ENCODE data around the gene RPRM. TPM values are rescaled to one million over a fixed set of nuclear protein-coding genes. Genes with fewer than 3 reads are reported as not detected.
"Not testable (repeated sequence)": the region's sequence is repeated elsewhere in the genome, so short reads cannot be mapped to it uniquely, and the experiment has no call there.

Gene RPRM
- not detected for polyA plus RNA-seq (2013, experiment 1 of 2; ENCODE audit: insufficient read length)
- not detected for polyA plus RNA-seq (2013, experiment 2 of 2; ENCODE audit: insufficient read length)

DNA sequence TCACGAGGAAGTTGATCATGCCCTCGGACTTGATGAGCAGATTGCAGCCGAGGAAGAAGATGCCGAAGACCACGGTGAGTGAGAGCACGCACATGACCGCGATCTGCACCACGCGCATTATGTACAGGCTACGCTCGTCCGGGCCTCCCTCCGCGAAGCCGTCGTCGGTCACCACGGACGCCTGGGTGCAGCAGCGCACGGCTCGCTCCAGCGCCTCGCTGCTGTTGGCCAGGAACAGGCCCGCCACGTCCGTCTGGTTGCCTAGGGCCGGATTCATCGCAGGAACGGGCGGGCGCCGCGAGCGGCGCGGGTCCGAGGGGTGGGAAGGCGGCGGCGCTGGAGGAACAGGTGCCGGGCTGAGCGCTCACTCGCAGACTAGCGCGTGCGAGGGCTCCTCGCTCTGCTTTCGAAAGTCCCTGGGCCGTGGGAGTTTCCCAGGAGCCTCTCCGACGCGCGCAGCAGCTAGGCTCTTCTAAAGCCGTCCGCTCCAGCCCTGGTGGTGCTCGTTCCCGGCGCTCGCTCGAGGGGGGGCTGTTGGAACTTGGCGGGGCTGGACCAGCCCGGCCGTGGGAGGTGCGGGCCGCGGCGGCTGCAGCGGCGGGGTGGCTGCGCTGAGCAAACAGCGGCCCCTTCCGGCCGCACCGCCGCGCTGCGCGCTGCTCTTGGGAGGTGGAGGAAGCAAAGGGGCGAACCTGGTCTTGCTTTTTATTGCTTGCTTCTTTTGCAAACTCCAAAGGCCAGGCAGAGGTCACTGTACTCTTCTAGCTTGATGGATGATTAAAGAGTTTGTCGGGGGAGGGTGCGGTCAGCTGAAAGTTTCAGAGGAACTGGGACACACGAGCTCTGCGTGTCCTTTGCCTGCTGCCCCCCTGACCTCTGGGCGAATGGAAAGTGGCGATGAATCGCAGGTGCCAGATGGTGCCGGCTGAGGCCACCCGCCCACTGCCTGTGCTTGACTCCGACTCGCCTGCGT lies at the start of gene RPRM:
Gene RPRM, minus strand, starts transcription at position 474 of the 973 bp plus-strand sequence. Its CDS starts 197 bp downstream, at position 277.
- DNase-seq: peak; percentile 41

DNA sequence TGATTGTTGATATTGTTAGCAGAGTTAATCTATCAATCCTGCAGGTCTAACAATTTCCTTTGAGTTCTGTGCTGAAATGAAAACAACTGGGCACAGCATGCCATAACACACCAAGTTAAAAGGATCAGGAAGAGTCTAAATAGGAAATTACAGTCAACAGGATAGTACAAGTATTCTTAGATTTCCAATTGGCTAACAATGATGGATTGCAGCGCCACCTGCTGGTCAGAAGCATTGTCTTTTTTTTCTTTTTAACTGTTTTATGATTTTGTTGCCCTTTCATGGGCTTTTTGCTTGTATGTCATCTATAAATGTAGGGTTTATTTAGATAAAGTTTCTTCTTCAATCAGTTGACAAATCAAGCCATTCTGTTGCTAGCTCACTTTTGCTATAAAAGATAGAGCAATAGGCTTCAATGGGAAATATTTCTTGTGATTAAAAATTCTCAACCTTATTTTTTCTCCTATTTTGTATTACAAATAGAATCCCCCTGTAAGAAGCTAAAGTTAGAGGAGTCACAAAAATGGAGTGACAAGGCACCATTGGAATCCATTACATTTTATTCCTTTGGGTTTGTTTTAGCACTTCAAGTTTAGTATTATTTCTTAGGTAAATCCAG lies 40.8 kb upstream of the RPRM start:
- peak; percentile 44 for DNase-seq

DNA sequence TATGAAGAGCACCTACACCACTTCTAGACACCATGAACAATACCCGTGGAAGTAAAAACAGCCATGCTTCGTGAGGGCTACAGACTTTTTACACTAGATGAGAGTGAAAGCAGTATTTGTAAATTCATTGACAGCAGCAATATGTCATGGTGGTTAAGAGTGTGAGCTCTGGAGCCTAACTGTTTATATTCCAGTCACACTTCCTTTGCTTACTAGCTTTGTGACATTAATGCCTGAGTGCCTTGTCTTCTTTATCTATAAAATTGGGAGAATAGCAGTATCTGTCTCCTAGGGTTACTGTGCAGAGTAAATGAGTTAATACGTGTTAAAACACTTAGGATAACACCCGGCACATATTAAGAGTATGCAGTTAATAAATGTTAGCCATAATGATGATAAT lies 33.8 kb upstream of the RPRM start:
- DNase-seq: no peak

DNA sequence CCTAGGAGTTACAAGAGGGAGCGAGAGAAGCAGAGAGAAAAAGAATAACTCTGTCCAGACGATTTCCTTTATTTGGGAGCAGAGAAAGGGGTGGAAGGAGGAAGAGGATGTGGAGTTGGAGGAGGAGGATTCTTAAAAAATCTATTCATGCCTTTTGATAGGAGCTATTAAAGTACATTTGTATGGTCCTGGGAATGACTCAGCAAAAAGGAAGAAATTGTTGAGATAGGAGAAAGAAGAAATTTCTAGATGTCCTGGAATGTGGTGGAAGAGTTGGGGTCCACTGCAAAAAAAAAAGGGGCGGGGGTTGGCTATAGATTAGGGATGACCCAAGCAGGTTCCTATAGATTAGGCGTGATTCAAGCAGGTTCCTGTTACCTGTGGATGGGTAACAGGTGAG lies 32.4 kb upstream of the RPRM start:
- no peak for DNase-seq

DNA sequence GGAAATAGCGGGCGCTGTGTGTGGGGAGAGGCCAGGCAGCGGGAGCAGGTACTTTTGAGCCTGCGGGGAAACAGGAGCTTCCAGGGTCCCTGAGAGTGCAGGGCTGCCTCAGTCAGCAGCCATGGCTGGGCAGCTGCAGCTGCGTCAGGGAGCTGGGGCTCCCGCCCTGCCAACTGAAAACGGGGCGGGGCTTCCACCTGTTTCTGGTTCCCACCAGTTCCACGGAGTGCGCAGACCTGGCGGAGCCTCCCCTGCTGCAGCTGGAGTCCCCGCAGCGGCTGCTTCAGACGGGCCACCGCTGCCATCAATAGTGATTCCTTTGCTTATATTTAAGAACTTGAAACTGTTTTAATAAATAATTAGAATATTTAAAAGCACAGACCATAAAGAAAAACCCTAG lies 30.6 kb upstream of the RPRM start:
- no peak for DNase-seq

DNA sequence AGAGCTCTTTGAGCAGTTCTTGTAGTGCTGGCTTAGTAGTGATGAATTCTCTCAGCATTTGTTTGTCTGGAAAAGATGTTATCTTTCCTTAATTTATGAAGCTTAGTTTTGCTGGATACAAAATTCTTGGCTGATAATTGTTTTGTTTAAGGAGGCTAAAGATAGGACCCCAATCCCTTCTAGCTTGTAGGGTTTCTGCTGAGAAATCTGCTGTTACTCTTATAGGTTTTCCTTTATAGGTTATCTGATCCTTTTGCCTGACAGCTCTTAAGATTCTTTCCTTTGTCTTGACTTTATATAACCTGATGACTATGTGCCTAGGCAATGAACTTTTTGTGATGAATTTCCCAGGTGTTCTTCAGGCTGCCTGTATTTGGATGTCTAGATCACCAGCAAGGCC lies 27.9 kb upstream of the RPRM start:
- not testable (repeated sequence) for DNase-seq

DNA sequence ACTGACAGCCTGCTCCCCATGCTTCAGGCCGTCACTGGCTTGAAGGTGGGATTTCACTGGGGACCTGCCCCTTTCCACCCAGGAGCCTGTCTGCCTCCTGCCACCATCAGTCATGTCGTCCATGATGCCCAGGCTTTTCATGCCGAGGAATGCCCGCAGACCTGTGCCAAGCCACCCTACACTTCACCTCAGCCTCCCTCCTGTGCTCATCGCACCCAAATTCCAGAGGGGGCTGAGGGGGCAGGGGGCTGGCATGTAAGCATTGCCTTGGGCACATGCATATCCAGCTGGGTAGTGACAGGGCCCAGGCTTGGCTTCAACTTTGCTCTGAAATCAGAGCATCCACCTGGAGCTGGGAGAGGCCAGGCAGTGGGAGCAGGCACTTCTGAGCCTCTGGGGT lies 20.9 kb upstream of the RPRM start:
- no peak for DNase-seq

DNA sequence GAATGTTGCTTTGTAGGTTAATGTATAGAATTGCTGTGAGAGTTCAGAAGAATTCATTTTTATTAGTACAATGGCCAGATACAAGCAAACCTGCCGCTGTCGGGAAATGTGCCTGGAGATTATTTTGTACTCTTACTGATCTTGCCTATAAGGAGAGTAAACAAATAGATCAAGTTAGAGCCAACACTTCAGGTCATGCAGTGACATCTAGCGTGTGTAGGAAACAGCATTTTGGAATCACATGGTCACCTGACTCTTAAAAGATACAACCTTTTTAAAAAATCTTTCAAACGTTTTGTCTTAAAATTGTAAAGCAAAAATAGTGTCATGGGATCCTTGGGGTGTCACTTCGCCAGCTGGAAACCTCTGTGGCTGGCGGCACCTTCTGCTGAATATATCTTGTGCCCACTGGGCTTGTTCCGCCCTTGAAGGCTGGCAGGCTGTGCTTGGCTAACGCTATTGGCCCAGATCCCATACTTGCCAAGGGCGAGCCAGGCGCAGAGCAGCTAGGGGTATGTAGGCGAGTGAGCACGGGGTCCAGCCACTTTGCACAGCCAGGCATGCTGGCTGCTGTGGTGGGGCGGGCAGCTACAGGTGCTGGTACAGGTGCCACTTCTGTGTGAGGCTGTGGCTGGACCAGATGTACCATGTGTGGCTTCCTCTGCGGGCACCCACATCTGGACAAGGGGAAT lies 19.5 kb upstream of the RPRM start:
- DNase-seq: no peak

DNA sequence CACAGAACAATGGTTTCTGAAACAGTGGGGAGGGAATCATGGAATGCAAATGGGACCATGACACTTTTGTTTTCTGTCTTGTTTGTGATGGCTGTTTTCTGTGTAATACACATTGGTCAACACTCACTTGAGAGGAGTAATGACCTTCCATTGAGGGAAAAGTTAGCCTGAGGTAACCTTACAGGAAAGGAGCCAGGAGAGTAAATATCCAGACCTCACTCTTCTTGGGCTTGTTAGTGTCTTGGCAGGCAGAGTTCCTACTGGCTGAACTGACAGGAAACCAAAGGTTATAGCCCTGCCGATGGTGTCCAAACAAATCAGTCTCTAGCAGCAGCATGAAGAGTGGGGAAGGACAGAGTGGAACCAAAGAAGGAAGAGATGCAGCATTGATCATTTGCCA lies 17.2 kb upstream of the RPRM start:
- DNase-seq: no peak

DNA sequence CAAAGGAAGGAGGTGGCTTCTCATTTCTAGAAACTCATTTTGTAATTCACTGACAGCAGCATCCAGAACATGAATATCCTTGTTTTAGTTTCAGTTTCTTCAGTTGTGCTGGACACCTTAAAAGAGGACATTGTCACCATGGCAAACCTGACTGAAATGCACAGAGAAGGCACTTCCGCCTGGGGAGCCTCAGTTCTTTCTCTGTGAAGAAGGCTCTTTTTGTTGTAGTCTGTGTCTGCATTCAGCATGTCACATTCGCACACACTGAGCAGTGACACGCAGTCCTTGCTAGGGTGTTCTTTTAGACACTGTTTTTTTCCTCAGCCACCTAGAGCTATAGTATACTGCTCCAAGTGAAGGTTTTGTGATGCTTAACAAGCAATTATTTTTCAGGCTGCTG lies 9.5 kb upstream of the RPRM start:
- DNase-seq: no peak

DNA sequence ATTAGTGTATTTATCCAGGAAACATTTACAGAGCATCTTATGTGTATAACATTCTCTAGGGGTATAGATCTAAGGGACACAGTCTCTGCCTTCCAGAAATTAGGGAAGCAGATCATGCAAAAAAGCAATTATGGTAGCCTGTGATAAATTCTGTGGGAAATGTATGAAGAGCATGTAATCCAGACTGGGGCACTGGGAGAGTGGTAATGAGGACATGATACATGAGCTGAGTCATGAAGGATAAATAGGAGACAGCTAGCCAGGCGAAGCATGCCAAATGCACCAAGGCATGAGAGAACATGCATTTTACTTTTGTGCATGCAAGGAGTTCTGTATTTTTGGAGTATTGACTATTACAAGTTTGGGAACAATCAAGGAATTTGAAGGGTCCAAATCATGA lies 8.9 kb upstream of the RPRM start:
- DNase-seq: no peak

DNA sequence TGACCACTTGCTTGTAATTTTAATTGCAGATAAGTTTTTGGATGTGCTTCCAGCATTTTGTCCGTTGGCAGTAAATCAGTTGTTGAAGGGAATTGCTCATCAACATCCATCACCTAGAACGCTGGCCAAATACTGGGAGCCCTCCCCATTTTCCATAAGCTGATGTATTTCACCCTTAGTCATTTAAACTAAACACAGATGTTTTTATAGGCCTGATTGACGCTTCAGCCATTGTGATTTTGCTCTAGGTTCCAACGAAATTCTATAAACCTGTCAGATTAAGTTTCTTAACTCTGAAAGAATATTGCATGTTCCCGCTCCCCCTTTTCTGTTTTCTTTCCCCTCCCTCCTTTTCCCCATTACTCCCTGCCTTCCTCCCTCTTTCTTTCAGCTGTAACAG lies 1.0 kb upstream of the RPRM start:
- no peak for DNase-seq

DNA sequence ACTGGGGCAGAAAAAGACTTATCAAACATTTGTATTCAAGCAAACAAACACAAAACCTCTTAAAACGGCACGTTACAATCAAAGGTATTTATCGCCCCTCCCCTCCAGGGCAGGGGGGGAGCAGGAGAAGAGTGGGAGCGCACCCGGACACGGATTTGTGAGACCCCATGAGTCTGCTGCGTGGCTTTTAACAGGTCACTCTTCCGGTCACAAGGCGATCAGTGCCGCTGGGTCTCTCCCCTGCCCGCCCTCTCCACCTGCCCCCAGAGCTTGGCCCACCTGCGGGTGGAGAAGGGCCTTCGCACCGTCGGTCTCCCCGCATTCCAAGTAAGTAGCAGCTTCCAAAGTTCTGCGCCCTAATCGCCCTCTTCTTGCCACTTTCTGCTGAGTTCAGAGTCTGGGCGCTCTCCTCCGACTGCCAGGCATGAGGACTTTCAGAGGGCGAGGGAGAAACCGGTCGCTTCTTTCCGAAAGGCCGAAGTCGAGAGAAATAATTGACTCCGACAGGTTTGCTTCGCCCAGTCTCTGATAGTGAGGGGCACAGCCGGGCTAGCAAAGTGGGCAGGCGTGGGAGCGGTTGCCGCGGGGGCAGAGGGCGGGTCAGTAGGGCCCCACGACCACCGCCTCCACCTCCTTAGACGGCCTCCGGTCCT lies 800 bp downstream of the RPRM start:
- DNase-seq: no peak

DNA sequence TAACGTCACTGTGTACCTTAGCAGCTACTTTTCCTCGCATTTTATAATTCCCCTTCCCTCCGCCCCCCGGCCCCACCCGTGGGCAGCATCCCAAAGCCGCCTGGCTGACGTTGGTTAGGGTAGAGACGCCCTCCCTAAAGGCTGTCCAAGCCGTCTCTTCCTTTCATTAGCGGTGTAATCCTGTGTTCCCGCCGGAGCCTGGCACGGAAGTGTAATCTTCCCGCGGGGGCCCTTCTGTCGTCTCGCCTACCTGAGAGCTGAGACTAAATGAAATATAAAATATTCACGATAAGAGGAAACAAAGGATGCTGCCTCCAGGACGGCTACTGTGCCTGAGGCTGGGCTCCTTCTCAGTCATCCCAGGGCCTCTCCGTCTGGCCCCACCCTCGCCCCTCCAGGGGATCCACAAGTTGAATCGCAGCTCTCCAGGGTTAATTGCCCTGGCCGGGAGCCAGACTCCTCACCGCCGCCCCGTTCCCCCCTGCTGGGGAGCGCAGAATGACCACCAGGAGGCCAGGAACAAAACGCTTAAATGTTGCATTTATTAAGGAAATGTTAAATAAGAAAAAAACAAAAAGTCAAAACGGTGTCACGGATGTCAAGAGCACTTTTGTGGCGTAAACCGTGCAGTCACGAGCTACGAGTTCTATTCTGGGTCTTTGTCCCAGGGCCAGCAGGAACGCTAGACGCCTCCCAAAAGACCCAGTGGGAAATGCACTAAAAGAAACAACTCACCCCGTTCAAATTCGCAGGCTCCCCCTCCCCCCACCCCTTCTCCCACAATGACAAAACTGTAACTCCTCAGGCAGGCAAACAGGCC lies 1.5 kb downstream of the RPRM start:
- no peak for DNase-seq

DNA sequence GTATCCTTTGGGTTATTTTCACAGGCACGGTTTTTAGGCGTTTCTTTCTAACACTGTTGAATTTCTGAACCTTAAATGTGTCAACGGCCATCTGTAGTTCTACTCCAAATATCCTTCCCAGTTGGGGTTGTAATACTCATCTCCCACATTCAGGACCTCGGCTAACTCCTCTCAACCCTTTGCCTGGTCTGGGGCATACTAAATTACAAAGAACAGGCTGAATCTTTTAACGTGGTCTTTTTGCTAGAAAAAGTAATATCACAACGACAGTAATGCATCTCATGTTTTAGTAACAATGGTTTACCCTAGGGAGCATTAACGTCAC lies 2.1 kb downstream of the RPRM start:
- DNase-seq: no peak

DNA sequence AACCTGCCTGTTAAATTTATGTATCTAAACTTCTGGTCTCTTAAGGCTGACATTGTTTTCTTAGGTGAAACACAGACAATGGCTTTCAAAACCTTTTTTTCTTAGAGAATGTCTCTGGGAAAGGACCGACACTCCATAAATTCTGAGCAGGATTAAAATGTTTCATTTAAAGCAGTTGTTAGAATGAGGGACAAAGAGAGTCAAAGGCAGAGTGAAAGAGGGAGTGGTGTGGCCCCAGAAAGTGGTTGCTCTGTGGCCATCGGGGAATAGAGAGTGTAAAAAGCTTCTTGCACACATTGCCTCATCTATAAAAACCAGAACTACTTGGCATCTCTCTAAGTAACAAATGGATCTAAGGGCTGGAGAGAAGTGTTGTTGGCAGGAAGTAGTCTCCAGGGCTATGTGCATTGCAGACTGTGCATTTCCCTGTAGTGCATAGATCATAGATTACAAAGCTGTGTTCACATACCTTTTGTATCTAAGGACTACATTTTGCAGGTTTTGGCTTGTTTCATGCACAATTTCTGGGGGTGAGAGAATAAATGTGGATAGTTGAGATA lies 3.6 kb downstream of the RPRM start:
- DNase-seq: no peak

DNA sequence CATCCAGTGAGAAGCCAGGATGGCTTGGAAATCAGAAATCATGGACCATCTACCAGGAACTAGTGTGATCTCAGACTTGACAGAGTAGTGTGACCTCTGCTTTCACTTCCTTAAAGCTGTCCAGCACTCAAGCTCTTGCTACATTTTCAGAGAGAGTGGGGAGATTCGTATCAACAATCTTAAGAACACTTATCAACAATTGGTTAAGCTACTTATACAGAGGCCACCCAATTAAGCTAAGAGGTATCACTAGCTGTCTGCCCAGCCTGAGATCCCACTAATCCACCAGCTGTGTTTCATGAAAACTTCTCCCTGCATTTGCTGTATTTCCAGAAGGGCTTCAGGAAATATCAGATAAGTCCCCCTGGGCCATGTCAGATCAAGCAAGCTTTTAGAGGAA lies 4.2 kb downstream of the RPRM start:
- DNase-seq: no peak

DNA sequence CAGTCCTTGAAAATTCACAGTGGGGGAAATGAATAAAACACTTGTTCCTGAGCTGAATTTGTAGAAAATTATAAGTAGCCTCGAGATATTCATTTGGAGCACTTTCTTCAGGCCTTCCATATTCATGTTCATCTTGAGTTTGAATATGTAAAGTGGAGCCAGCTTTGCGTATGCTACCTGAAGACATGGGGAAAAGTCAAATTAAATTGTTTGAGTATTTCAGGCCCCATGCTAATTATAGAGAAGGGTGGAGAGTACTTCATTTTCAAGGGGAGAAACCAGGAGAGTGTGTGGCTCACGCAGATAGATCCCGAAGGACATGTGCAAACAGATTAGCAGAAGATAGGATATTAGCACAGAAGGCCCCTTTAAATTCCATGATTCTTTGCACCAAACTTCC lies 7.7 kb downstream of the RPRM start:
- DNase-seq: no peak

DNA sequence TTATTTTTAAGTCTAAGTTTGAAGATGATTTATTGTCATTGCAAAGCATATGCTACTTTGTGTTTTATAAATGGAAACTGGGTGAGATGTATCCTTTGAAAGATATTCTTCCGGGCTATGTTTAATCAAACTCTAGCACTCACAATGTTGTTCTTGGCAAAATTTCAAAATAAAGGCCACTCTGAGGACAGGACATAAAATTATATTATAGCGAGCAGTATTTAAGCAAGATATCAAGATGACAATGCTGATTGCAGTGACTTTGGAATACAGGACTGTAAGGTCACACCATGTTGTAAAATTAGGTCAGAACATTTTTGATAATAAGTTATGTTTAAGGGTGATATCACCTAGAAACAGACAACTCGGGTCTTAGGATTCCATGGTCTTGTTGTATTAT lies 14.2 kb downstream of the RPRM start:
- no peak for DNase-seq

DNA sequence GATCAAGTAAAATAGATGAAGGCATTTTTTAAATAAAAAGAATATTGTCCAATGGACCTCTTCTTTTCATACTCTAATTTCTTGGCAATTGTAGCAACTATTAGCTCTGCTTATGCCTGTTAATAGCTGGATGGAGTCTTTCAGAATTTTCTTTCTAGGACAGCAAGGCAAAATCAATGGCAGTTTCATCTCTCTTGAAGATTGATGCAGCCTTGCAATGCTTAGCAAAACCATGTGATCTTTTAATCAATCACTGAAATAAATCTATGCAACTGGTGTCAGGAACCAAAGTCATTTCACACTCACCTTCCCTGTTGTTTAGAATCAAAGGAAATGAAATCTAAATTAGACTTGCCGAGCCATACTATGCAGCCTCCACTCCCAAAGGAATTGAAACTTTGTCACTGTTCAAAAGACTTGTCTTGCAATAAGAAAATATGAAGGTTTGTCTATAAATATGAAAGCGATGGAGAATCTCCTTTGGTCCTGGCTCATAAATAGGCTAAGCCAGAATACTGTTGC lies 16.2 kb downstream of the RPRM start:
- DNase-seq: no peak

DNA sequence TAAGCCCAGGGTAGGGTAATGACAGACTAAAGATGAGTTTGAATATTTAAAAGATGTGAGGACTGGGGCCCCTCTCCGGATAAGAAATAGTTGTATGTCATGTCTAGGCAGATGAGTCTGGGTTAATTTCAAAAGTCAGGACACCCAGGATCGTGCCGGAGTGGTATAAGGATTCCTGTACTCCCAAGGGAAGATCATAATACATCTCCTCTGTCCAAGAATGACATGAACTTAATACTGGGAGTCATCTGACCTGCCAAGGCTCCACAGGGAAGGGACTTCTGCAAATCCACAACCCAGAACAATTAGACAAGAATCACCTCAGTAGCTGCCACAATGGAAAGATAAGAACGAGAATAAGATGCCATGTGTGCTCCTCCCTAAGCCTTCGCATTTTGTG lies 17.1 kb downstream of the RPRM start:
- DNase-seq: no peak

Measured in fibroblast of skin of back (primary cell).